WTC11 (cell line): ENCODE data around the gene HTR3B.
"Not testable (repeated sequence)": the region's sequence is repeated elsewhere in the genome, so short reads cannot be mapped to it uniquely, and the experiment has no call there.

Experiments used
- CREB1 ChIP-seq: sonication (generic); formaldehyde crosslinking; IDR thresholded peaks from 2 replicates; pipeline ENCODE4 v1.8.0; 2023; ENCODE audit warnings: mild to moderate bottlenecking, missing genetic modification reagents
- ETV6 ChIP-seq: sonication (generic); formaldehyde crosslinking; IDR thresholded peaks from 2 replicates; pipeline ENCODE4 v1.8.1; 2022; ENCODE audit warnings: mild to moderate bottlenecking, missing genetic modification reagents
- FOXK1 ChIP-seq: sonication (generic); formaldehyde crosslinking; IDR thresholded peaks from 2 replicates; pipeline ENCODE4 v1.8.0; 2022; ENCODE audit warnings: mild to moderate bottlenecking, moderate library complexity, missing genetic modification reagents
- PRRX2 ChIP-seq: fragments of 250-450 bp; sonication (Bioruptor Pico); IDR thresholded peaks from 2 replicates; pipeline ENCODE4 v1.8.0; 2021; ENCODE audit warnings: mild to moderate bottlenecking
- TEAD4 ChIP-seq: sonication (generic); formaldehyde crosslinking; IDR thresholded peaks from 2 replicates; pipeline ENCODE4 v1.8.0; 2022; ENCODE audit warnings: mild to moderate bottlenecking, missing genetic modification reagents
- ZNF532 ChIP-seq: fragments of 250-450 bp; sonication (Bioruptor Pico); IDR thresholded peaks from 2 replicates; pipeline ENCODE4 v1.9.0; 2021; ENCODE audit warnings: mild to moderate bottlenecking, borderline replicate concordance
- TF ChIP-seq, protein P1 (sequence below): fragments of 200-600 bp; IDR thresholded peaks from 2 replicates; pipeline ENCODE4 v1.8.0; 2022; ENCODE audit warnings: antibody characterized with exemption
- TF ChIP-seq, protein P2 (sequence below): sonication (generic); formaldehyde crosslinking; IDR thresholded peaks from 2 replicates; pipeline ENCODE4 v1.8.0; 2022; ENCODE audit warnings: missing genetic modification reagents

DNA sequence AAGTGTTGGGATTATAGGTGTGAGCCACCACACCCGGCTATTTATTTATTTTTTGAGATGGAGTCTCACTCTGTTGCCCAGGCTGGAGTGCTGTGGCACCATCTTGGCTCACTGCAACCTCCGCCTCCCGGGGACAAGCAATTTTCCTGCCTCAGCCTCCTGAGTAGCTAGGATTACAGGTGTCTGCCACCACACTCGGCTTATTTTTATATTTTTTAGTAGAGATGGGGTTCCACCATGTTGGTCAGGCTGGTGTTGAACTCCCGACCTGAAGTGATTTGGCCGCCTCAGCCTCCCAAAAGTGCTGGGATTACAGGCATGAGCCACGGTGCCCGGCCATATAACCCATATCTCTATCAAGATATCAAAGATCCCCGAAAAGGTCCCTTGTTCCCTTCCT, 6.9 kb downstream of the HTR3B start:
- TF ChIP-seq, protein P1, sequence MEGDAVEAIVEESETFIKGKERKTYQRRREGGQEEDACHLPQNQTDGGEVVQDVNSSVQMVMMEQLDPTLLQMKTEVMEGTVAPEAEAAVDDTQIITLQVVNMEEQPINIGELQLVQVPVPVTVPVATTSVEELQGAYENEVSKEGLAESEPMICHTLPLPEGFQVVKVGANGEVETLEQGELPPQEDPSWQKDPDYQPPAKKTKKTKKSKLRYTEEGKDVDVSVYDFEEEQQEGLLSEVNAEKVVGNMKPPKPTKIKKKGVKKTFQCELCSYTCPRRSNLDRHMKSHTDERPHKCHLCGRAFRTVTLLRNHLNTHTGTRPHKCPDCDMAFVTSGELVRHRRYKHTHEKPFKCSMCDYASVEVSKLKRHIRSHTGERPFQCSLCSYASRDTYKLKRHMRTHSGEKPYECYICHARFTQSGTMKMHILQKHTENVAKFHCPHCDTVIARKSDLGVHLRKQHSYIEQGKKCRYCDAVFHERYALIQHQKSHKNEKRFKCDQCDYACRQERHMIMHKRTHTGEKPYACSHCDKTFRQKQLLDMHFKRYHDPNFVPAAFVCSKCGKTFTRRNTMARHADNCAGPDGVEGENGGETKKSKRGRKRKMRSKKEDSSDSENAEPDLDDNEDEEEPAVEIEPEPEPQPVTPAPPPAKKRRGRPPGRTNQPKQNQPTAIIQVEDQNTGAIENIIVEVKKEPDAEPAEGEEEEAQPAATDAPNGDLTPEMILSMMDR = not testable (repeated sequence)
- not testable (repeated sequence) for TF ChIP-seq ZNF532, TEAD4, CREB1, FOXK1, ETV6, PRRX2 (CRISPR knock-in tag)
- TF ChIP-seq, protein P2, sequence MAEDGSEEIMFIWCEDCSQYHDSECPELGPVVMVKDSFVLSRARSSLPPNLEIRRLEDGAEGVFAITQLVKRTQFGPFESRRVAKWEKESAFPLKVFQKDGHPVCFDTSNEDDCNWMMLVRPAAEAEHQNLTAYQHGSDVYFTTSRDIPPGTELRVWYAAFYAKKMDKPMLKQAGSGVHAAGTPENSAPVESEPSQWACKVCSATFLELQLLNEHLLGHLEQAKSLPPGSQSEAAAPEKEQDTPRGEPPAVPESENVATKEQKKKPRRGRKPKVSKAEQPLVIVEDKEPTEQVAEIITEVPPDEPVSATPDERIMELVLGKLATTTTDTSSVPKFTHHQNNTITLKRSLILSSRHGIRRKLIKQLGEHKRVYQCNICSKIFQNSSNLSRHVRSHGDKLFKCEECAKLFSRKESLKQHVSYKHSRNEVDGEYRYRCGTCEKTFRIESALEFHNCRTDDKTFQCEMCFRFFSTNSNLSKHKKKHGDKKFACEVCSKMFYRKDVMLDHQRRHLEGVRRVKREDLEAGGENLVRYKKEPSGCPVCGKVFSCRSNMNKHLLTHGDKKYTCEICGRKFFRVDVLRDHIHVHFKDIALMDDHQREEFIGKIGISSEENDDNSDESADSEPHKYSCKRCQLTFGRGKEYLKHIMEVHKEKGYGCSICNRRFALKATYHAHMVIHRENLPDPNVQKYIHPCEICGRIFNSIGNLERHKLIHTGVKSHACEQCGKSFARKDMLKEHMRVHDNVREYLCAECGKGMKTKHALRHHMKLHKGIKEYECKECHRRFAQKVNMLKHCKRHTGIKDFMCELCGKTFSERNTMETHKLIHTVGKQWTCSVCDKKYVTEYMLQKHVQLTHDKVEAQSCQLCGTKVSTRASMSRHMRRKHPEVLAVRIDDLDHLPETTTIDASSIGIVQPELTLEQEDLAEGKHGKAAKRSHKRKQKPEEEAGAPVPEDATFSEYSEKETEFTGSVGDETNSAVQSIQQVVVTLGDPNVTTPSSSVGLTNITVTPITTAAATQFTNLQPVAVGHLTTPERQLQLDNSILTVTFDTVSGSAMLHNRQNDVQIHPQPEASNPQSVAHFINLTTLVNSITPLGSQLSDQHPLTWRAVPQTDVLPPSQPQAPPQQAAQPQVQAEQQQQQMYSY (CRISPR knock-in tag) = not testable (repeated sequence)
